Measurements from ENCODE around the gene DUS4L.

GRCh38 chr7:107555893-107556292 is 7.9 kb upstream of the DUS4L start:
- TF ChIP-seq ZNF24 (tag by site-specific recombination; IDR thresholded peaks at IDR 0.05) (no peak), ZNF521 (tag by site-specific recombination; IDR thresholded peaks at IDR 0.05) (no peak), CTCF (tag by site-specific recombination; IDR thresholded peaks at IDR 0.05) (no peak)
